Left ventricle myocardium inferior (tissue), 1 donor: ENCODE results near the gene MRFAP1L1. TPM values are rescaled to one million over a fixed set of nuclear protein-coding genes. Genes with fewer than 3 reads are reported as not detected.
A peak's percentile ranks its signal among the peaks of the same experiment; 100 is the strongest.

Source experiments
- DNase-seq: peaks from one replicate; pipeline ENCODE4 v3.0.0-alpha.2; 2020
- H3K27ac ChIP-seq: fragments of 200-600 bp; replicated peaks from 2 replicates; pipeline ENCODE4 v1.8.0; 2021
- H3K27me3 ChIP-seq: fragments of 200-600 bp; 2 replicates; pipeline ENCODE4 v1.8.0; 2021; ENCODE audit warnings: low read depth
- H3K36me3 ChIP-seq: fragments of 200-600 bp; 2 replicates; pipeline ENCODE4 v1.8.0; 2021
- H3K4me1 ChIP-seq: fragments of 200-600 bp; 2 replicates; pipeline ENCODE4 v1.8.0; 2021
- H3K4me3 ChIP-seq: fragments of 200-600 bp; 2 replicates; pipeline ENCODE4 v1.8.0; 2021; ENCODE audit warnings: mild to moderate bottlenecking, moderate library complexity
- H3K9me3 ChIP-seq: fragments of 200-600 bp; replicated peaks from 2 replicates; pipeline ENCODE4 v1.8.0; 2021
- intact Hi-C: fragments of 100-400 bp; cut with micrococcal nuclease; formaldehyde crosslinking; loops from one replicate; pipeline ENCODE4 v1.11.0; 2022
- total RNA-seq: library from RNA; stranded (reverse); fragmentation: NEBNext Ultra II Directional; extraction: Animal tissue kit (Norgen Biotek cat#: 25700); gene quantifications from one replicate; pipeline ENCODE4 v1.2.1, GENCODE V29; 2021
- TF ChIP-seq, protein P1 (sequence below): fragments of 200-600 bp; IDR thresholded peaks from 2 replicates; pipeline ENCODE4 v1.8.0; 2021; ENCODE audit warnings: antibody characterized with exemption, mild to moderate bottlenecking, borderline replicate concordance
- donor health status: DM: no; HTN: yes; CAD: no; lungs with severe emphysema.

The MRFAP1L1 gene
- total RNA-seq, 1 donor from 2014 or later: 41.5 TPM

- Histone ChIP-seq H3K36me3 (no peaks in the 10 kb centered on the region), H3K4me3 (no peak overlapping the region), H3K27me3 (no peaks in the 10 kb centered on the region), H3K9me3 (no peaks in the 10 kb centered on the region), H3K4me1 (peaks cover 38% of the 10 kb centered on the region), H3K27ac (peak overlapping the region; percentile 60)
- DNase-seq: peak; percentile 68
- TF ChIP-seq, protein P1, sequence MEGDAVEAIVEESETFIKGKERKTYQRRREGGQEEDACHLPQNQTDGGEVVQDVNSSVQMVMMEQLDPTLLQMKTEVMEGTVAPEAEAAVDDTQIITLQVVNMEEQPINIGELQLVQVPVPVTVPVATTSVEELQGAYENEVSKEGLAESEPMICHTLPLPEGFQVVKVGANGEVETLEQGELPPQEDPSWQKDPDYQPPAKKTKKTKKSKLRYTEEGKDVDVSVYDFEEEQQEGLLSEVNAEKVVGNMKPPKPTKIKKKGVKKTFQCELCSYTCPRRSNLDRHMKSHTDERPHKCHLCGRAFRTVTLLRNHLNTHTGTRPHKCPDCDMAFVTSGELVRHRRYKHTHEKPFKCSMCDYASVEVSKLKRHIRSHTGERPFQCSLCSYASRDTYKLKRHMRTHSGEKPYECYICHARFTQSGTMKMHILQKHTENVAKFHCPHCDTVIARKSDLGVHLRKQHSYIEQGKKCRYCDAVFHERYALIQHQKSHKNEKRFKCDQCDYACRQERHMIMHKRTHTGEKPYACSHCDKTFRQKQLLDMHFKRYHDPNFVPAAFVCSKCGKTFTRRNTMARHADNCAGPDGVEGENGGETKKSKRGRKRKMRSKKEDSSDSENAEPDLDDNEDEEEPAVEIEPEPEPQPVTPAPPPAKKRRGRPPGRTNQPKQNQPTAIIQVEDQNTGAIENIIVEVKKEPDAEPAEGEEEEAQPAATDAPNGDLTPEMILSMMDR: no peak
- intact Hi-C loops: no loop called here
Measured at GRCh38 chr4:6749340-6750171, 39.9 kb upstream of the MRFAP1L1 start.

- no peak overlapping the region for H3K4me3 ChIP-seq
- TF ChIP-seq, protein P1: no peak
- intact Hi-C loops: no loop called here
- no peaks in the 10 kb centered on the region for H3K9me3 ChIP-seq
- H3K36me3 ChIP-seq: no peaks in the 10 kb centered on the region
- H3K27ac ChIP-seq: peak overlapping the region; percentile 67
- no peak for DNase-seq
- peaks cover 38% of the 10 kb centered on the region for H3K4me1 ChIP-seq
- no peaks in the 10 kb centered on the region for H3K27me3 ChIP-seq
Measured at GRCh38 chr4:6748286-6748685, 38.6 kb upstream of the MRFAP1L1 start.

GRCh38 chr4:6747294-6748051, 37.8 kb upstream of the MRFAP1L1 start:
- TF ChIP-seq, protein P1: no peak
- H3K9me3 ChIP-seq: no peaks in the 10 kb centered on the region
- peak overlapping the region; percentile 67 for H3K27ac ChIP-seq
- peaks cover 38% of the 10 kb centered on the region for H3K4me1 ChIP-seq
- intact Hi-C loops: no loop called here
- DNase-seq: peak; percentile 43
- peak overlapping the region; percentile 17 for H3K4me3 ChIP-seq
- H3K27me3 ChIP-seq: no peaks in the 10 kb centered on the region
- no peaks in the 10 kb centered on the region for H3K36me3 ChIP-seq

DNA sequence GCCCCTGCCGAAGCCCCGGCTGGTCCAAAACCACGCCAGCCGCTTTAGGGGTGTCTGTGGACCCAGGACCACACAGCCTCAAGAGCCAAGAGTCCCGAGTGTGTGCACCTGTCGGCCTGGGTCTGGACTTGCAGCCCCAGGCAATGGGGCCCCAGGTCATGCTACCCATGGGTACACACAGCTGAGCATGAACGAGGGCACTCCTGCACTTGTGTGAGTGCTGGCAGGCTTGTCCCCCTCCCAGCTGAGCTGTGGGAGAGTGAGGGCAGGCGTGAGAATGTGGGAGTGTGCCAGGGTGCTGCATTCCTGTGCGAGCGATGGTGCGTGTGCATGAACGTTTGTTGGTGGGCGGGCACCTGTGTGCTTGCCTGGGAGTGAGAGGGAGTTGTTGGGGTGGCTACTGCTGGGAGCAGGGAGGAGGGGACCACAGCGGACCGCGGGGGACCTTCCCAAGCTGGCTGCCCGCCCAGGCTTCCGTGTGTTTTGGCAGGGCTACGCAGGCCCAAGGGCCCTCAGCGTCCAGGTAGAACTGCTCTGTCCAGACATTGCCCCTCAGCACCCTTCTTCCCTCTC, 37.1 kb upstream of the MRFAP1L1 start:
- Histone ChIP-seq H3K27ac (peak overlapping the region; percentile 67), H3K27me3 (no peaks in the 10 kb centered on the region), H3K4me3 (peak overlapping the region; percentile 17), H3K9me3 (no peaks in the 10 kb centered on the region), H3K36me3 (no peaks in the 10 kb centered on the region), H3K4me1 (peaks cover 38% of the 10 kb centered on the region)
- TF ChIP-seq, protein P1: no peak
- intact Hi-C loops: no loop called here
- peak; percentile 36 for DNase-seq

GRCh38 chr4:6742989-6743388, 33.3 kb upstream of the MRFAP1L1 start:
- Histone ChIP-seq H3K27me3 (no peaks in the 10 kb centered on the region), H3K9me3 (no peaks in the 10 kb centered on the region), H3K27ac (no peak overlapping the region), H3K4me3 (no peak overlapping the region), H3K36me3 (no peaks in the 10 kb centered on the region), H3K4me1 (peaks cover 18% of the 10 kb centered on the region)
- TF ChIP-seq, protein P1: no peak
- intact Hi-C loops: no loop called here
- no peak for DNase-seq
